ENCODE data around the gene WASF2. TPM values are rescaled to one million over a fixed set of nuclear protein-coding genes. Genes with fewer than 3 reads are reported as not detected.

The WASF2 gene
- total and polyA plus RNA-seq, 2 of the 13 experiments (the other 11 are each of a cell fraction or from before 2014, with no cell fraction given): 10.4 to 27.7 TPM

DNA sequence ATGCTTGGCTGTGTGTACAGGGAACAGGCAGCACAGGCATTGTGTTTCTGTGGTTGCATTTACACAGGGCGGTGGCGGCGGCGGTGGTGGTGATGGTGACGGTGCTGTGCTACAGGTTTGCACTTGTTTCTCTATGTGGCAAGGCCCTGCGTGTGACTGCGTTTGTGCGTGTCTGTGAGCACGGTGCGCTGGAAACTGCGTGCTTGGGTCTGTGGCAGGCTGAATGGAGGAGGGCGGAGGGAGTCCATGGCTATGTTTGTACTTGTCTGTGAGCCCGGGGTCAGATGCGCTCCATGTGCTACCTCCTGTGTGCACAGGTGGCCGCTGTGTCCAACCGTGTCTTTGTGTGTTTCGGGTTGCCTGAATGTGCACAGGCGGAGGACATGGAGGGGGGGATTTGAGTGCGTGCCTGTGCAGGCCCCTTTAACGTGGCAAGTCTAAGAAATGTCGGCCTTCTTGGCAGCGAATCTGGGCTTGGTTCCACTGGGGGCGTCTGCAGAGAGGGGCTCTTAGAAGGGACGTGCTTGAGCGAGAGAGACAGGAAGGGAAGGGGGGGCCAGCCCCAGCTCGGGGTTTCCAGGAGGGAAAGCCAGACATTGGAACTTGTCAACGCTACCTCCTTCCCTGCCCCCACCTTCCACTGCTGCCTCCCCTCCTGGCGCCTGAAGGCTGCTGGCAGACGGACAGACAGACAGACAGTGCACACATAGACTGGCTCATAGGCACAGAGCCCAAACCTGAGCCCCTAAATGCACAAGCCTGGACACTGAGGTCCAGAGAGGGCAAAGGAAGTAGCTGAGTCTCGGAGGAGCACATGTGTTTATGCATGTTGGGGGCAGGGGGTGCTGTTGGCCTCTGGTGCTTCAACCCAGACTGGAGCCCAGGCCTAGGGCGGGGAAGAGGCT lies 32.7 kb upstream of the WASF2 start (continued):
- TF ChIP-seq, protein P1, sequence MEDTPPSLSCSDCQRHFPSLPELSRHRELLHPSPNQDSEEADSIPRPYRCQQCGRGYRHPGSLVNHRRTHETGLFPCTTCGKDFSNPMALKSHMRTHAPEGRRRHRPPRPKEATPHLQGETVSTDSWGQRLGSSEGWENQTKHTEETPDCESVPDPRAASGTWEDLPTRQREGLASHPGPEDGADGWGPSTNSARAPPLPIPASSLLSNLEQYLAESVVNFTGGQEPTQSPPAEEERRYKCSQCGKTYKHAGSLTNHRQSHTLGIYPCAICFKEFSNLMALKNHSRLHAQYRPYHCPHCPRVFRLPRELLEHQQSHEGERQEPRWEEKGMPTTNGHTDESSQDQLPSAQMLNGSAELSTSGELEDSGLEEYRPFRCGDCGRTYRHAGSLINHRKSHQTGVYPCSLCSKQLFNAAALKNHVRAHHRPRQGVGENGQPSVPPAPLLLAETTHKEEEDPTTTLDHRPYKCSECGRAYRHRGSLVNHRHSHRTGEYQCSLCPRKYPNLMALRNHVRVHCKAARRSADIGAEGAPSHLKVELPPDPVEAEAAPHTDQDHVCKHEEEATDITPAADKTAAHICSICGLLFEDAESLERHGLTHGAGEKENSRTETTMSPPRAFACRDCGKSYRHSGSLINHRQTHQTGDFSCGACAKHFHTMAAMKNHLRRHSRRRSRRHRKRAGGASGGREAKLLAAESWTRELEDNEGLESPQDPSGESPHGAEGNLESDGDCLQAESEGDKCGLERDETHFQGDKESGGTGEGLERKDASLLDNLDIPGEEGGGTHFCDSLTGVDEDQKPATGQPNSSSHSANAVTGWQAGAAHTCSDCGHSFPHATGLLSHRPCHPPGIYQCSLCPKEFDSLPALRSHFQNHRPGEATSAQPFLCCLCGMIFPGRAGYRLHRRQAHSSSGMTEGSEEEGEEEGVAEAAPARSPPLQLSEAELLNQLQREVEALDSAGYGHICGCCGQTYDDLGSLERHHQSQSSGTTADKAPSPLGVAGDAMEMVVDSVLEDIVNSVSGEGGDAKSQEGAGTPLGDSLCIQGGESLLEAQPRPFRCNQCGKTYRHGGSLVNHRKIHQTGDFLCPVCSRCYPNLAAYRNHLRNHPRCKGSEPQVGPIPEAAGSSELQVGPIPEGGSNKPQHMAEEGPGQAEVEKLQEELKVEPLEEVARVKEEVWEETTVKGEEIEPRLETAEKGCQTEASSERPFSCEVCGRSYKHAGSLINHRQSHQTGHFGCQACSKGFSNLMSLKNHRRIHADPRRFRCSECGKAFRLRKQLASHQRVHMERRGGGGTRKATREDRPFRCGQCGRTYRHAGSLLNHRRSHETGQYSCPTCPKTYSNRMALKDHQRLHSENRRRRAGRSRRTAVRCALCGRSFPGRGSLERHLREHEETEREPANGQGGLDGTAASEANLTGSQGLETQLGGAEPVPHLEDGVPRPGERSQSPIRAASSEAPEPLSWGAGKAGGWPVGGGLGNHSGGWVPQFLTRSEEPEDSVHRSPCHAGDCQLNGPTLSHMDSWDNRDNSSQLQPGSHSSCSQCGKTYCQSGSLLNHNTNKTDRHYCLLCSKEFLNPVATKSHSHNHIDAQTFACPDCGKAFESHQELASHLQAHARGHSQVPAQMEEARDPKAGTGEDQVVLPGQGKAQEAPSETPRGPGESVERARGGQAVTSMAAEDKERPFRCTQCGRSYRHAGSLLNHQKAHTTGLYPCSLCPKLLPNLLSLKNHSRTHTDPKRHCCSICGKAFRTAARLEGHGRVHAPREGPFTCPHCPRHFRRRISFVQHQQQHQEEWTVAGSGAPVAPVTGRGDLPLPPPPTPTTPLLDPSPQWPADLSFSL (CRISPR knock-in tag; IDR thresholded peaks at IDR 0.05): no peak; the same call in 1 of the 2 replicates
- TF ChIP-seq ATM (IDR thresholded peaks at IDR 0.05; ENCODE audit: borderline replicate concordance) (no peak), ATRX (CRISPR knock-in tag; IDR thresholded peaks at IDR 0.05; ENCODE audit: borderline replicate concordance) (no peak), ZNF382 (CRISPR knock-in tag; IDR thresholded peaks at IDR 0.05; ENCODE audit: borderline replicate concordance) (no peak), NONO (IDR thresholded peaks at IDR 0.05) (no peak), NONO (CRISPR knock-in tag; conservative IDR thresholded peaks at IDR 0.05) (no peak), ZNF563 (CRISPR knock-in tag; IDR thresholded peaks at IDR 0.05) (no peak; the same call in 1 of the 2 replicates)
- TF ChIP-seq, protein P2, sequence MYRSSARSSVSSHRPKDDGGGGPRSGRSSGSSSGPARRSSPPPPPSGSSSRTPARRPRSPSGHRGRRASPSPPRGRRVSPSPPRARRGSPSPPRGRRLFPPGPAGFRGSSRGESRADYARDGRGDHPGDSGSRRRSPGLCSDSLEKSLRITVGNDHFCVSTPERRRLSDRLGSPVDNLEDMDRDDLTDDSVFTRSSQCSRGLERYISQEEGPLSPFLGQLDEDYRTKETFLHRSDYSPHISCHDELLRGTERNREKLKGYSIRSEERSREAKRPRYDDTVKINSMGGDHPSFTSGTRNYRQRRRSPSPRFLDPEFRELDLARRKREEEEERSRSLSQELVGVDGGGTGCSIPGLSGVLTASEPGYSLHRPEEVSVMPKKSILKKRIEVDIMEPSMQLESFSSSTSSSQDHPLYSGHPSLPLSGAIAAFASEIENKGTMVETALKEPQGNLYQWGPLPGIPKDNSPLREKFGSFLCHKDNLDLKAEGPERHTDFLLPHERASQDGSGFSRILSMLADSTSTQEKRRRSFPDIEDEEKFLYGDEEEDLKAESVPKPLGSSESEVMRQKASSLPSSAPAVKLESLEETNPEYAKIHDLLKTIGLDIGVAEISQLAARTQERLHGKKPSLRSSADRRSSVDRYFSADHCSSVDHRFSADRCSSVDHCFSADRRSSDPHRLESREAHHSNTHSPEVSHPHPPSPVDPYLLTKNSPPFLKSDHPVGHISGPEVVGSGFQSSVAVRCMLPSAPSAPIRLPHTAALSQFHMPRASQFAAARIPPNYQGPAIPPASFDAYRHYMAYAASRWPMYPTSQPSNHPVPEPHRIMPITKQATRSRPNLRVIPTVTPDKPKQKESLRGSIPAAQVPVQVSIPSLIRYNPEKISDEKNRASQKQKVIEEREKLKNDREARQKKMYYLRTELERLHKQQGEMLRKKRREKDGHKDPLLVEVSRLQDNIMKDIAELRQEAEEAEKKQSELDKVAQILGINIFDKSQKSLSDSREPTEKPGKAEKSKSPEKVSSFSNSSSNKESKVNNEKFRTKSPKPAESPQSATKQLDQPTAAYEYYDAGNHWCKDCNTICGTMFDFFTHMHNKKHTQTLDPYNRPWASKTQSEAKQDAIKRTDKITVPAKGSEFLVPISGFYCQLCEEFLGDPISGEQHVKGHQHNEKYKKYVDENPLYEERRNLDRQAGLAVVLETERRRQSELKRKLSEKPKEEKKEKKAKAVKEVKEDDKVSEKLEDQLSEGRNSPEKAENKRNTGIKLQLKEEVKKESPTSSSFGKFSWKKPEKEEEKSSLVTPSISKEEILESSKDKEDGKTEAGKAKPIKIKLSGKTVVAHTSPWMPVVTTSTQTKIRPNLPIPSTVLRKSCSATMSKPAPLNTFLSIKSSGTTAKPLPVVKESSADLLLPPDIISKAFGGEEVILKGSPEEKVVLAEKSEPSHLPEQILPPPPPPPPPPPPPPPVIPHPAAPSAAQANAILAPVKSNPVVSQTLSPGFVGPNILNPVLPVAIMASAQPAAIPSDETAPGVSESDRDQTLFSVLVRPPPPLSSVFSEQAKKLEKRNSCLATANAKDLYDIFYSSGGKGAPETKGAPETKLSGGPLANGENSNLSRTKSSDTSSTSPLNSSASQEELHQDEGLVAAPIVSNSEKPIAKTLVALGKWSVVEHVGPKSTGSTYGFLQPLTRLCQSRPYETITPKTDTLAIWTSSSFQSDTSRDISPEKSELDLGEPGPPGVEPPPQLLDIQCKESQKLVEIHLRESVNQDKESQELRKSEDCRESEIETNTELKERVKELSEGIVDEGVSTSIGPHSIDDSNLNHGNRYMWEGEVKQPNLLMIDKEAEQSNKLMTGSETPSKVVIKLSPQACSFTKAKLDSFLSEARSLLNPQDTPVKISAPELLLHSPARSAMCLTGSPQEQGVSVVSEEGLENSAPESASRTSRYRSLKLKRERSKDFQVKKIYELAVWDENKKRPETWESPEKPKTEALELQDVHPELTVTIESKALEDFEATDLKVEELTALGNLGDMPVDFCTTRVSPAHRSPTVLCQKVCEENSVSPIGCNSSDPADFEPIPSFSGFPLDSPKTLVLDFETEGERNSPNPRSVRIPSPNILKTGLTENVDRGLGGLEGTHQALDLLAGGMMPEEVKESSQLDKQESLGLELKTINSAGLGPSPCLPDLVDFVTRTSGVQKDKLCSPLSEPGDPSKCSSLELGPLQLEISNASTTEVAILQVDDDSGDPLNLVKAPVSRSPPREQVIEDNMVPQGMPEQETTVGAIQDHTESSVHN (CRISPR knock-in tag; IDR thresholded peaks at IDR 0.05): no peak; the same call in 1 of the 2 replicates
- TF ChIP-seq, protein P3, sequence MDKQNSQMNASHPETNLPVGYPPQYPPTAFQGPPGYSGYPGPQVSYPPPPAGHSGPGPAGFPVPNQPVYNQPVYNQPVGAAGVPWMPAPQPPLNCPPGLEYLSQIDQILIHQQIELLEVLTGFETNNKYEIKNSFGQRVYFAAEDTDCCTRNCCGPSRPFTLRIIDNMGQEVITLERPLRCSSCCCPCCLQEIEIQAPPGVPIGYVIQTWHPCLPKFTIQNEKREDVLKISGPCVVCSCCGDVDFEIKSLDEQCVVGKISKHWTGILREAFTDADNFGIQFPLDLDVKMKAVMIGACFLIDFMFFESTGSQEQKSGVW (CRISPR knock-in tag; IDR thresholded peaks at IDR 0.05; ENCODE audit: borderline replicate concordance): no peak
- TF ChIP-seq, protein P4, sequence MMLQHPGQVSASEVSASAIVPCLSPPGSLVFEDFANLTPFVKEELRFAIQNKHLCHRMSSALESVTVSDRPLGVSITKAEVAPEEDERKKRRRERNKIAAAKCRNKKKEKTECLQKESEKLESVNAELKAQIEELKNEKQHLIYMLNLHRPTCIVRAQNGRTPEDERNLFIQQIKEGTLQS (CRISPR knock-in tag; IDR thresholded peaks at IDR 0.05): no peak
